SK-N-MC (cell line): ENCODE results near the gene CDH4.

Source experiments
- DNase-seq: peaks from one replicate; pipeline ENCODE4 v3.0.0-alpha.2; 2011; ENCODE audit warnings: low read depth, low spot score
- H3K27ac ChIP-seq: fragments of 200-600 bp; sonication (generic); 2 replicates; pipeline ENCODE4 v1.5.1; 2016; ENCODE audit warnings: mixed run types
- H3K36me3 ChIP-seq: fragments of 200-600 bp; sonication (generic); 2 replicates; pipeline ENCODE4 v1.6.1; 2017; ENCODE audit warnings: antibody characterized with exemption, low read length, mixed read lengths; ENCODE audit not compliant: insufficient read depth
- H3K4me3 ChIP-seq: fragments of 200-600 bp; sonication (generic); 2 replicates; pipeline ENCODE4 v1.5.1; 2016
- H3K9ac ChIP-seq: fragments of 200-600 bp; sonication (generic); 2 replicates; pipeline ENCODE4 v1.8.0; 2017; ENCODE audit warnings: mixed run types, mixed read lengths; ENCODE audit not compliant: insufficient read length
- H3K9me3 ChIP-seq: fragments of 200-600 bp; sonication (generic); 2 replicates; pipeline ENCODE4 v1.6.1; 2017; ENCODE audit warnings: low read depth, mild to moderate bottlenecking, antibody characterized with exemption, low read length, moderate library complexity, mixed read lengths
- EZH2 ChIP-seq: fragments of 200-600 bp; sonication (generic); IDR thresholded peaks from one replicate; pipeline ENCODE4 v1.6.1; 2017; ENCODE audit warnings: antibody characterized with exemption
- FOXP2 ChIP-seq: optimal IDR thresholded peaks from 2 replicates; pipeline ENCODE3; 2011; ENCODE audit warnings: mild to moderate bottlenecking, moderate library complexity; ENCODE audit not compliant: insufficient read depth; ENCODE audit errors: extremely low read length, control extremely low read depth
- POLR2AphosphoS5 ChIP-seq: IDR thresholded peaks from 2 replicates; pipeline ENCODE4 v1.6.1; 2012; ENCODE audit warnings: mild to moderate bottlenecking, low read depth, low read length, borderline replicate concordance

Gene CDH4

DNA sequence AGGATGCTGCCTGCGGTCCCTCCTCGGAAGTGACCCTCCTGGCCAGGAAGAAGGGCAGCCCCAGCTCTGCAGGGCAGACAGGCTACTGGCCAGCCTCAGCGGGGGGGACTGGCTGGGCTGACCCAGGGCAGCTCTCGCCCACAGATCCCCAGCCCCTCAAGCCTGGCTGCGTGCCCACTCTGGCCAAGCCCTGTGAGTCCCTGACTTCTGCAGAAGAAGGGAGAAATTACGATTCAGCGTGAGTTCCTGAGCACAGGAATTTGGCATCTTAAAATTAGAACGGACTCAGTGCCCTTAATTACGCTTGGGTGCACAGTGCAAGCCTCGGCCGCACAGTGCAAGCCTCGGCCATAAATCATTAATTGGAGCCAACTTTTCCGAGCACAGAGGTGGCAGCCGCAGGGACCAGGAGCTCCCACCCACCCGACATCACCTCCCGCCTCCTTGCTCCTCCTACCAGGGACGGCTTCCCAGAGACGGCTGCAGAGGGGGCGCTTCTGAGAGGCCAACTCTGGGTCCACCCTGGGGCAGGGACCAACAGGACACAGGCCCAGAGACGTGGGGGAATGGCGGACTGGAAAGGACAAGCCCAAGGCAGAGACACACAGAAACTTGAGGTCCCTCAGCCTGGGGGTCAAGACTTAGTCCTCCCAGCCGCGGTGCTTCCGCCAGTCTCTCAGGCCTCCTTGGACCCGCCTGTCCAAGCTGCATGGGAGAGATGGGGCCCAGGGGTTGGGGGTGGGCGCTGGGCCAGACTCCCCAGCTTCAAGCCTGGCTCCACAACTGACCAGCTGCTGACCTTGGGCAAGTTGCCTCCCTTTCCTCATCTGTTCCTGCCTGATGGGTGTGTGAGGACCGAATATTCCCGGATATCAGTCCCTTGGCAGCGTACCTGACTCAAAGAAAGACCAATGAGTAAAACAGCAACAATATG lies 648.2 kb downstream of the CDH4 start:
- Histone ChIP-seq H3K36me3 (no peaks in the 10 kb centered on the region), H3K9ac (no peak overlapping the region), H3K9me3 (no peaks in the 10 kb centered on the region), H3K27ac (no peak overlapping the region), H3K4me3 (no peak overlapping the region)
- no peak for DNase-seq
- TF ChIP-seq FOXP2 (no peak), EZH2 (no peak), POLR2AphosphoS5 (no peak)

DNA sequence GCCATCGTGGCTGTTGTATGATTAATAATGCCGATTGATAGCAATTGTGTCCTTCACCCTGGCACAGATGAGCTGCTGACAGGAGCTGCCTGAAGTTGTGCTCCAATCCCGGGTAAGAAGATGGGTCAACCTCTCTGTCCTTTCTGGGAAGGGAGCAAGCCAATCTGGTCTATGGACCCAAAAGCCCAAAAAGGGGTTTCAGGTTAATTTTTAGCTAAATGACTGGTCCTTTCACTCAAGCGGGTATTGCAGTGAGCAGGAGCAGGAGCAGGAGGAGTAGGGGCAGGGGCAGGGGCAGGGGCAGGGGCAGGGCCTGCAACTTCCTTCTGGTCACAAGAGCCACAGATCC lies 648.9 kb downstream of the CDH4 start:
- no peaks in the 10 kb centered on the region for H3K9me3 ChIP-seq

GRCh38 chr20:61901392-61902220 lies 649.5 kb downstream of the CDH4 start:
- no peak for DNase-seq
- H3K9ac ChIP-seq: no peak overlapping the region
- no peak overlapping the region for H3K27ac ChIP-seq
- TF ChIP-seq EZH2 (no peak), FOXP2 (no peak), POLR2AphosphoS5 (no peak)
- H3K9me3 ChIP-seq: no peaks in the 10 kb centered on the region
- H3K4me3 ChIP-seq: no peak overlapping the region
- no peaks in the 10 kb centered on the region for H3K36me3 ChIP-seq

More for the DNA sequence above, 648.9 kb downstream of the CDH4 start:
- Histone ChIP-seq H3K27ac (no peak overlapping the region), H3K36me3 (no peaks in the 10 kb centered on the region), H3K9ac (no peak overlapping the region), H3K4me3 (no peak overlapping the region)
- no peak for TF ChIP-seq POLR2AphosphoS5
- no peak for TF ChIP-seq EZH2
- TF ChIP-seq FOXP2: no peak
- no peak for DNase-seq

DNA sequence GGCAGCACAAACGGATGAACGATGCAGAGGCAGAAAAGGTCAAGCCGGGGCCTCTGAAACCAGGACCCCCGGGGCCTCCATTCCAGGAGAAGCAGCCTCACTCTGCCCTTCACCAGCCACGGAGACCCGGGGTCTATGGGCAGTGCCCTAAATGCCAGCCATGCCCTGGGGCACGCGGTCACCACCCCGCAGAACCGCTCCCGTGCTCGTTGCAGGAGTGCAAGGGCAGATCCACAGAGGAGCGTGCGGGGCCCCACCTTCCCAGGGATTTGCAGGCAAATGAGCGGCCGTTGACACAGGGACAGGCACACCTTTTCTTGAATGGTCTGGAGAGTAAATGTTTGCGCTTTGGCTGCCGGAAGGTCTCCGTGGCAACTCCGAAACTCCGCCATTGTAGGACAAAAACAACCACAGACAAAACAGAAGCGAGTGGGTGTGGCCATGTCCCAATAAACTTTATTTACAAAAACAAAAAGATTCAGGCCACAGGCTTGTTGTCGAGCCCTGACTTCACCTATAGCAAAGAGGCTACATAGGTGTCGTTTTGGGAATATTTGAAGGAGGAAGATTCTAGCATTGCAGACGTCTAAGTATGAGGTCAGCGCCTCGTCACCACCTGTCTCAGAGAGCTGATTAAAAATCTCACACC lies 650.3 kb downstream of the CDH4 start:
- H3K36me3 ChIP-seq: no peaks in the 10 kb centered on the region
- DNase-seq: no peak
- no peak overlapping the region for H3K9ac ChIP-seq

DNA sequence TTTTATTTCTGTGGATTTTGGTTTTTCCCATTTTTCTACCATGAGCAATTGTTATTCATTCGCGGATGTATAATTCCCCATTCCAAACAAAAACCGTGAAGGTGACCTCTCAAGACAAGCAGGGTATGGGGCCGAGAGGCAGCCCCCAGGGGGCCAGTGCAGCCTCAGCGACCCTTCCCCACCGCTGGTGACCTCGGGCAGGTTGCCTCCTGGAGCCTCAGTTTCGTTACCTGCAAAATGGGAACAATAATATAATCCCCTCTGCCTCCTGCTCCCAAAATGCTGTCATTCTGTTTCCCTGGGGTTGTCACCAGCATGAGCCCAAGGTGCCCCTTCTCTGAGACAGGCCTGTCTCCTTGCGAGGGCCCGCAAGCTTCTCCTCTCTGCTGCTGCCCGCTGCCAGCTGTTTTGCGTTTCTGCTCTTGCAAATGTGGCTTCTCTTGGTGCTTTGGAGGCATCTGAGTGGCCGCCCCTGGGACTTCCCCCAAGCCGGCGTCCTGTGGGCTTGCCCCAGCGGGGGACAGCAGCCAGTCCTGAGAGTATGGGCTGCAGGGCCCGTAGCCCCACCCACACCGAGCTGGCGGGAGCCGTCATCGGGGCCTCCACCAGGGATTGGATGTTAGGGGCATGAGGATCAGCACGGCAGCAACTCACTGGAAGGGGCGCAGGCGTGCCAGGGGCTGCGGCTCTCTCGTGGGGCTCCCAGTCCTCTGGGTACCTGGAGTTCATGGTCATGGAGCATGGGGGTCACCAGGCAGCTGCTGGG lies 651.7 kb downstream of the CDH4 start:
- no peak overlapping the region for H3K9ac ChIP-seq
- H3K4me3 ChIP-seq: no peak overlapping the region
- TF ChIP-seq FOXP2 (no peak), POLR2AphosphoS5 (no peak), EZH2 (no peak)
- H3K9me3 ChIP-seq: no peaks in the 10 kb centered on the region
- no peak for DNase-seq
- H3K36me3 ChIP-seq: no peaks in the 10 kb centered on the region
- no peak overlapping the region for H3K27ac ChIP-seq

More for the DNA sequence above, 650.3 kb downstream of the CDH4 start:
- Histone ChIP-seq H3K4me3 (no peak overlapping the region), H3K9me3 (no peaks in the 10 kb centered on the region), H3K27ac (no peak overlapping the region)
- TF ChIP-seq POLR2AphosphoS5 (no peak), FOXP2 (no peak), EZH2 (no peak)

- no peak for TF ChIP-seq POLR2AphosphoS5
- no peak for TF ChIP-seq FOXP2
- TF ChIP-seq EZH2: no peak
- DNase-seq: no peak
- Histone ChIP-seq H3K4me3 (no peak overlapping the region), H3K9me3 (no peaks in the 10 kb centered on the region), H3K9ac (no peak overlapping the region), H3K36me3 (no peaks in the 10 kb centered on the region), H3K27ac (no peak overlapping the region)
These were observed 652.4 kb downstream of the CDH4 start for GRCh38 chr20:61904456-61904855.

DNA sequence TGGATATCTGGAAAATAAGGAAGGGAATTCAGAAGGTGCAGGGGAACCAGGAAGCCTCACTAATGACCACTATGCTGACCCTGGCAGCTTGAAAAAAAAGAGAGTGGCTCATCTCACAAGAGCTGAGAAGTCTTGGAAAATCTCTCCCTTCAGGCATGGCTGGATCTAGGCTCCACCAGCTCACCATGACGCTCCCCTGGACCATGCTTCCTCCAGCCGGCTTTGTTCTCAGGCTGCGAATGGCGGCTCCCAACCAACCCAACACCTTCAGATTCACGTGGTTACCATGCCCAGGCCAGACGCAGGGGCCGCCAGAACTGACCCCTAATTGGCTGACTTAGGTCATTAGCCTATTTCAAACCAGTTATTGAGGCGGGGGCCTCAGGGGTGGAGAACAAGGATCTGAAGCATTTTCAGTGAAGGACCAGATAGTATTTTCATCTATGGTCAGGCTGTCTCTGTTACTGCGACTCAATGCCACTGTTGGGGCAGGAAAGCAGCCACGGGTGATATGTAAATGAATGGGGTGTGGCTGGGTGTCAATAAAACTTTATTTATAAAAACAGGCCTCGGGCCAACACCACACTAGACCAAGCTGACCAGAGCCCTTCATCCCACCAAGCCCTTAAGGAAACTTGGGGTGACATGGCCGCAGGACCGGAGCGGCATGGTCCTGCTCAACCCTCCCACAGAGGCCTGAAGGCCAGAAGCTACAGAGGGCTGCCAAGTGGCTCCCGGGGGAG lies 653.9 kb downstream of the CDH4 start:
- H3K9ac ChIP-seq: no peak overlapping the region
- H3K9me3 ChIP-seq: no peaks in the 10 kb centered on the region
- H3K36me3 ChIP-seq: no peaks in the 10 kb centered on the region
- no peak for DNase-seq
- TF ChIP-seq FOXP2: no peak
- no peak for TF ChIP-seq EZH2
- no peak for TF ChIP-seq POLR2AphosphoS5
- H3K4me3 ChIP-seq: no peak overlapping the region
- H3K27ac ChIP-seq: no peak overlapping the region
